K562 (cell line): ENCODE results near the gene TET2. TPM values are rescaled to one million over a fixed set of nuclear protein-coding genes. Genes with fewer than 3 reads are reported as not detected.

Experiments used
- ATAC-seq: fragments of 200-7000 bp; cut with Tn5 transposase; 3 replicates; pipeline ENCODE4 v1.9.1; 2020; ENCODE audit warnings: moderate library complexity
- BruUV-seq: library from RNA; stranded (reverse); fragments of 400-500 nt; replicated peaks from 2 replicates; lab custom pipeline; 2021; lab: Mats Ljungman, UMichigan
- CTCF ChIA-PET: fragments of 300-600 bp; formaldehyde crosslinking; extraction: SDS; loops from one replicate; lab custom pipeline; 2021; ENCODE audit warnings: low intra/inter-chr PET ratio; lab: Yijun Ruan, JAX
- POLR2A ChIA-PET: fragments of 300-600, 350-650 bp; sonication (Branson Sonifier 250); formaldehyde crosslinking; extraction: SDS; loops from one replicate; lab custom pipeline; 2021; ENCODE audit warnings: antibody characterized with exemption, inconsistent platforms; lab: Yijun Ruan, JAX
- DNase-seq, 4 experiments: peaks; one replicate each; pipeline versions ENCODE4 v3.0.0 to v3.0.0-alpha.2; 2011 to 2018; ENCODE audit warnings: low spot score in 3 of 4, mixed read lengths in 3 of 4; ENCODE audit errors: extremely low read depth in 1 of 4
- FAIRE-seq: peaks from 2 replicates; lab custom pipeline; 2011; peaks lifted over from hg19 to GRCh38; lab: Jason Lieb, UNC
- H2AFZ ChIP-seq: 2 replicates; pipeline ENCODE4 v1.6.0; 2011; ENCODE audit warnings: low read depth, low read length, control low read depth, inconsistent platforms
- H3K27ac ChIP-seq: fragments of 200-600 bp; 3 replicates; pipeline ENCODE4 v1.8.0; 2011; ENCODE audit warnings: low read depth, mild to moderate bottlenecking, control low read depth, inconsistent platforms, low read length, moderate library complexity, mixed read lengths; ENCODE audit errors: extremely low read depth
- H3K27me3 ChIP-seq, 2 experiments: fragments of 300-600 bp in 1 of 2; 2 replicates in 1 of 2; 3 replicates in 1 of 2; pipeline versions ENCODE4 v1.6.0 to v1.8.0; 2011; ENCODE audit warnings: inconsistent platforms in 2 of 2, low read length in 2 of 2, mild to moderate bottlenecking in 1 of 2, mixed read lengths in 1 of 2, moderate library complexity in 1 of 2; ENCODE audit not compliant: control insufficient read depth in 2 of 2, insufficient read depth in 2 of 2
- H3K36me3 ChIP-seq: fragments of 300-600 bp; 3 replicates; pipeline ENCODE4 v1.8.0; 2011; ENCODE audit warnings: mild to moderate bottlenecking, low read length, inconsistent platforms; ENCODE audit not compliant: control insufficient read depth, insufficient read depth
- H3K4me1 ChIP-seq, 2 experiments: fragments of 200-600 bp in 1 of 2; replicated peaks in 1 of 2; 2 replicates in 1 of 2; 3 replicates in 1 of 2; pipeline versions ENCODE4 v1.5.1 to v1.8.0; 2011; ENCODE audit warnings: inconsistent platforms in 2 of 2, low read length in 2 of 2, mild to moderate bottlenecking in 1 of 2, mixed read lengths in 1 of 2, moderate library complexity in 1 of 2; ENCODE audit not compliant: control insufficient read depth in 2 of 2, insufficient read depth in 2 of 2
- H3K4me2 ChIP-seq: 2 replicates; pipeline ENCODE4 v1.6.1; 2011; ENCODE audit warnings: low read length, control low read depth, inconsistent platforms, mixed read lengths; ENCODE audit not compliant: insufficient read depth
- H3K4me3 ChIP-seq: fragments of 200-600 bp; sonication (generic), shearing (Covaris generic); 2 replicates; pipeline ENCODE4 v1.5.1; 2016; ENCODE audit warnings: control low read depth, inconsistent platforms
- H3K79me2 ChIP-seq: fragments of 200-600 bp; 3 replicates; pipeline ENCODE4 v1.8.0; 2011; ENCODE audit warnings: low read length, inconsistent platforms; ENCODE audit not compliant: control insufficient read depth, insufficient read depth
- H3K9ac ChIP-seq, 2 experiments: 2 replicates each; pipeline versions ENCODE4 v1.6.0 to v1.6.1; 2011; ENCODE audit warnings: low read depth in 2 of 2, low read length in 2 of 2, control low read depth in 1 of 2, inconsistent platforms in 1 of 2, mild to moderate bottlenecking in 1 of 2, mixed read lengths in 1 of 2; ENCODE audit not compliant: insufficient read depth in 1 of 2
- H3K9me1 ChIP-seq: one replicate; pipeline ENCODE4 v1.6.0; 2011; ENCODE audit warnings: inconsistent platforms, mild to moderate bottlenecking, low read length, moderate library complexity; ENCODE audit not compliant: control insufficient read depth, insufficient read depth
- H3K9me3 ChIP-seq: replicated peaks from 2 replicates; pipeline ENCODE4 v1.5.1; 2011; ENCODE audit warnings: low read depth, low read length, inconsistent platforms; ENCODE audit not compliant: control insufficient read depth, insufficient read depth
- H4K20me1 ChIP-seq: replicated peaks from 2 replicates; pipeline ENCODE4 v1.6.1; 2011; ENCODE audit warnings: low read length, inconsistent platforms, mixed read lengths; ENCODE audit not compliant: control insufficient read depth, insufficient read depth
- BHLHE40 ChIP-seq: IDR thresholded peaks from 2 replicates; pipeline ENCODE4 v1.6.1; 2011; ENCODE audit warnings: low read length, improper control_type of control experiment
- CEBPZ ChIP-seq: fragments of 150-350 bp; IDR thresholded peaks from 2 replicates; pipeline ENCODE4 v1.6.1; 2014; ENCODE audit warnings: low read depth, mild to moderate bottlenecking, low read length, borderline replicate concordance
- DDX20 ChIP-seq: fragments of 450-650 bp; IDR thresholded peaks from 2 replicates; pipeline ENCODE4 v1.6.1; 2016; ENCODE audit warnings: missing genetic modification characterization, low read depth, mild to moderate bottlenecking, missing compliant biosample characterization, moderate library complexity
- ELF2 ChIP-seq: fragments of 250-450 bp; sonication (Bioruptor Pico); IDR thresholded peaks from 2 replicates; pipeline ENCODE4 v1.5.0; 2021; ENCODE audit warnings: mild to moderate bottlenecking
- ID3 ChIP-seq, 2 experiments: fragments of 250-450 bp in 1 of 2; fragments of 450-650 bp in 1 of 2; sonication (Bioruptor Pico) in 1 of 2; IDR thresholded peaks; 2 replicates each; pipeline versions ENCODE4 v1.6.1 to v1.8.0; 2016 to 2021; ENCODE audit warnings: mild to moderate bottlenecking in 2 of 2, moderate library complexity in 2 of 2, missing compliant biosample characterization in 1 of 2, missing genetic modification characterization in 1 of 2
- MIER1 ChIP-seq: fragments of 450-650 bp; IDR thresholded peaks from 2 replicates; pipeline ENCODE4 v1.6.1; 2016; ENCODE audit warnings: antibody characterized with exemption, mild to moderate bottlenecking, low read depth
- NFATC3 ChIP-seq: fragments of 450-650 bp; IDR thresholded peaks from 2 replicates; pipeline ENCODE4 v1.6.1; 2017; ENCODE audit warnings: mild to moderate bottlenecking
- PRMT5 ChIP-seq: sonication (generic); formaldehyde crosslinking; IDR thresholded peaks from 2 replicates; pipeline ENCODE4 v1.5.0; 2020; ENCODE audit warnings: missing genetic modification reagents
- RAD51 ChIP-seq: fragments of 450-650 bp; IDR thresholded peaks from 2 replicates; pipeline ENCODE4 v1.7.1; 2016; ENCODE audit warnings: low read depth, mild to moderate bottlenecking, borderline replicate concordance
- SMAD4 ChIP-seq: fragments of 250-450 bp; sonication (Bioruptor Pico); conservative IDR thresholded peaks from 2 replicates; pipeline ENCODE4 v1.8.0; 2021; ENCODE audit warnings: inconsistent platforms, mild to moderate bottlenecking, moderate library complexity
- ZMIZ1 ChIP-seq, 2 experiments: fragments of 150-350 bp in 1 of 2; IDR thresholded peaks; 2 replicates each; pipeline ENCODE4 v1.6.1; 2012 to 2016; ENCODE audit warnings: low read depth in 2 of 2, low read length in 2 of 2, mild to moderate bottlenecking in 1 of 2, moderate library complexity in 1 of 2
- ZNF232 ChIP-seq: sonication (generic); formaldehyde crosslinking; IDR thresholded peaks from 2 replicates; pipeline ENCODE4 v1.8.0; 2022; ENCODE audit warnings: mild to moderate bottlenecking, missing genetic modification reagents
- WGBS: fragments of 100-300 bp; shearing (Covaris generic); methylation state at CpG from one replicate; pipeline ENCODE4 v1.1.6; 2016; ENCODE audit warnings: low coverage, mixed read lengths; ENCODE audit not compliant: insufficient coverage; ENCODE audit errors: missing lambda C conversion rate; 5-methylcytosine and 5-hydroxymethylcytosine counted together
- in situ Hi-C: fragments of 300-500 bp; cut with MboI; formaldehyde crosslinking; loops from 4 replicates; pipeline ENCODE4 v1.15.0; 2018; ENCODE audit warnings: inconsistent platforms, mixed read lengths
- intact Hi-C: fragments of 100-400 bp; cut with micrococcal nuclease; formaldehyde crosslinking; loops from 2 replicates; pipeline ENCODE4 v1.14.2; 2022
- polyA plus RNA-seq, 8 experiments: library from polyadenylated mRNA; depleted of rRNA in 4 of 8; stranded (reverse) in 5 of 8; unstranded in 3 of 8; fragments of >200 nt; fragmentation: Nextera tagmentation in 2 of 8; fragmentation: Illumina TruSeq in 1 of 8; extraction: Ambion mirVana in 2 of 8; extraction: Trizol in 1 of 8; gene quantifications; 2 replicates each; pipeline versions ENCODE4 v1.2.1 to v1.2.3, GENCODE V29; 2011 to 2014; ENCODE audit warnings: inconsistent platforms in 1 of 8, missing spikeins in 1 of 8
- total RNA-seq, 7 experiments: library from RNA; depleted of rRNA in 6 of 7; stranded (reverse); fragments of >200 nt in 6 of 7; fragmentation: Illumina TruSeq in 2 of 7; extraction: Trizol in 2 of 7; gene quantifications; 2 replicates each; pipeline versions ENCODE4 v1.2.1 to v1.2.3, GENCODE V29; 2011 to 2021; ENCODE audit warnings: low replicate concordance in 1 of 7

TET2 gene
- total and polyA plus RNA-seq, 9 of the 15 experiments (the other 6 are each of a cell fraction or from before 2014, with no cell fraction given): 0.80 to 11.1 (median 4.9) TPM

- Histone ChIP-seq H3K27me3 (no peaks in the 10 kb centered on the region), H3K4me3 (no peak overlapping the region), H3K79me2 (no peaks in the 10 kb centered on the region), H2AFZ (no peak overlapping the region), H3K36me3 (0 out of 3 replicates have a peak, but pooled peaks cover 2% of the 10 kb centered on the region), H3K9me1 (no peaks in the 10 kb centered on the region)
- ATAC-seq: no peak
- WGBS: 79% methylated on average over 3 of the region's 3 CpGs
- ChIA-PET CTCF (no interaction called here), POLR2A (no interaction called here)
- in situ Hi-C loops: no loop called here
- TF ChIP-seq SMAD4 (CRISPR knock-in tag): no peak
- no peak for TF ChIP-seq RAD51
- TF ChIP-seq ZMIZ1 (IDR thresholded peaks at IDR 0.05; ENCODE audit: low read depth in 2 of 2, low read length in 2 of 2): no peak
- no peak for TF ChIP-seq BHLHE40
- no peak for TF ChIP-seq CEBPZ
- TF ChIP-seq NFATC3: no peak
- no peak for TF ChIP-seq DDX20 (tag)
- no peak for TF ChIP-seq ZNF232 (CRISPR knock-in tag)
- TF ChIP-seq ELF2 (CRISPR knock-in tag): no peak
- TF ChIP-seq PRMT5: no peak
- TF ChIP-seq ID3 (CRISPR knock-in tag; IDR thresholded peaks at IDR 0.05): no peak
- no peak for TF ChIP-seq ID3 (tag; IDR thresholded peaks at IDR 0.05)
- no peak for TF ChIP-seq MIER1
- TF ChIP-seq, all 486 proteins: peak for 0
- no peak overlapping the region for H3K27ac ChIP-seq
- no peak overlapping the region for H3K9ac ChIP-seq
- no peaks in the 10 kb centered on the region for H4K20me1 ChIP-seq
- no peaks in the 10 kb centered on the region for H3K4me1 ChIP-seq
- H3K9me3 ChIP-seq: no peaks in the 10 kb centered on the region
- DNase-seq (no peak), FAIRE-seq (no peak)
- H3K4me2 ChIP-seq: no peak overlapping the region
- no TSS peak for BruUV-seq
- intact Hi-C loops: no loop called here
Observed at GRCh38 chr4:105197777-105198176, 51.1 kb downstream of the TET2 start.
